PC-3 (cell line): ENCODE data around the gene SF1. TPM values are rescaled to one million over a fixed set of nuclear protein-coding genes. Genes with fewer than 3 reads are reported as not detected.

ENCODE experiments used
- ATAC-seq: fragments of 200-7000 bp; cut with Tn5 transposase; 2 replicates; pipeline ENCODE4 v1.9.1; 2020; ENCODE audit warnings: mild to moderate bottlenecking, moderate library complexity
- BruUV-seq: library from RNA; stranded (reverse); fragments of 400-500 nt; replicated peaks from 2 replicates; lab custom pipeline; 2021; lab: Mats Ljungman, UMichigan
- CTCF ChIA-PET: fragments of 300-600 bp; sonication (Branson Sonifier 250); formaldehyde crosslinking; loops from one replicate; lab custom pipeline; 2022; ENCODE audit warnings: antibody characterized with exemption; lab: Charles Lee
- POLR2A ChIA-PET: fragments of 300-600 bp; sonication (Branson Sonifier 250); formaldehyde crosslinking; loops from one replicate; lab custom pipeline; 2022; ENCODE audit warnings: antibody characterized with exemption; ENCODE audit not compliant: unreplicated experiment; lab: Charles Lee
- DNase-seq: peaks from one replicate; pipeline ENCODE4 v3.0.0-alpha.2; 2015
- H2AFZ ChIP-seq: fragments of 300-600 bp; sonication (generic); 2 replicates; pipeline ENCODE4 v1.6.0; 2016; ENCODE audit warnings: antibody characterized with exemption, low read length
- H3F3A ChIP-seq: fragments of 300-600 bp; sonication (generic); one replicate; pipeline ENCODE4 v1.6.0; 2017; ENCODE audit warnings: antibody characterized with exemption, low read length, control low read depth, mild to moderate bottlenecking; ENCODE audit not compliant: unreplicated experiment
- H3K27ac ChIP-seq: fragments of 300-600 bp; sonication (generic); 2 replicates; pipeline ENCODE4 v1.5.1; 2016; ENCODE audit warnings: mild to moderate bottlenecking, low read length
- H3K27me3 ChIP-seq: fragments of 300-600 bp; sonication (generic); 2 replicates; pipeline ENCODE4 v1.6.1; 2016; ENCODE audit warnings: low read length, mixed read lengths
- H3K36me3 ChIP-seq: fragments of 300-600 bp; sonication (generic); 2 replicates; pipeline ENCODE4 v1.6.1; 2016; ENCODE audit warnings: low read depth, mixed run types, low read length, mixed read lengths
- H3K4me1 ChIP-seq: fragments of 300-600 bp; sonication (generic); 2 replicates; pipeline ENCODE4 v1.5.1; 2016; ENCODE audit warnings: low read length; ENCODE audit not compliant: insufficient read depth
- H3K4me2 ChIP-seq: fragments of 300-600 bp; sonication (generic); 2 replicates; pipeline ENCODE4 v1.6.0; 2016; ENCODE audit warnings: low read length
- H3K4me3 ChIP-seq: fragments of 300-600 bp; sonication (generic); 2 replicates; pipeline ENCODE4 v1.5.1; 2016; ENCODE audit warnings: mild to moderate bottlenecking, low read length, mixed read lengths
- H3K79me2 ChIP-seq: fragments of 300-600 bp; sonication (generic); 2 replicates; pipeline ENCODE4 v1.6.1; 2017; ENCODE audit warnings: low read length, mixed read lengths
- H3K9ac ChIP-seq: fragments of 300-600 bp; sonication (generic); 2 replicates; pipeline ENCODE4 v1.6.0; 2016; ENCODE audit warnings: mild to moderate bottlenecking, low read length
- H3K9me2 ChIP-seq: fragments of 300-600 bp; sonication (generic); replicated peaks from 2 replicates; pipeline ENCODE4 v1.6.1; 2016; ENCODE audit warnings: mixed run types, low read length, mixed read lengths
- H3K9me3 ChIP-seq: fragments of 300-600 bp; sonication (generic); 2 replicates; pipeline ENCODE4 v1.6.1; 2016; ENCODE audit warnings: low read length, mixed read lengths
- H4K20me1 ChIP-seq: fragments of 300-600 bp; sonication (generic); 2 replicates; pipeline ENCODE4 v1.6.1; 2016; ENCODE audit warnings: low read length, mixed read lengths
- EZH2 ChIP-seq: fragments of 300-600 bp; sonication (generic); IDR thresholded peaks from one replicate; pipeline ENCODE4 v1.6.1; 2017; ENCODE audit warnings: antibody characterized with exemption, mild to moderate bottlenecking, low read length; ENCODE audit not compliant: unreplicated experiment
- EZH2phosphoT487 ChIP-seq: fragments of 300-600 bp; sonication (generic); IDR thresholded peaks from 2 replicates; pipeline ENCODE4 v1.6.1; 2018; ENCODE audit warnings: mild to moderate bottlenecking, antibody characterized with exemption, low read length, borderline replicate concordance
- intact Hi-C: fragments of 100-400 bp; cut with micrococcal nuclease; formaldehyde crosslinking; loops from 2 replicates; pipeline ENCODE4 v1.9.0; 2023
- total RNA-seq: library from RNA; depleted of rRNA; stranded (reverse); fragments of >200 nt; gene quantifications from 2 replicates; pipeline ENCODE4 v1.2.3, GENCODE V29; 2014
- TF ChIP-seq, protein P1 (sequence below): fragments of 300-600 bp; sonication (generic); conservative IDR thresholded peaks from 2 replicates; pipeline ENCODE4 v1.5.1; 2017; ENCODE audit warnings: antibody characterized with exemption, low read depth, mild to moderate bottlenecking, low read length

Gene SF1
- total RNA-seq, 1 experiment from 2014 or later, result 217 TPM

- POLR2A ChIA-PET, result no interaction called here
- Histone ChIP-seq H3F3A (peaks cover 20% of the 10 kb centered on the region), H3K36me3 (peaks cover 11% of the 10 kb centered on the region), H3K4me1 (no peaks in the 10 kb centered on the region), H4K20me1 (peaks cover 9% of the 10 kb centered on the region), H3K9ac (no peak overlapping the region), H3K27ac (no peak overlapping the region), H3K4me3 (no peak overlapping the region), H3K79me2 (no peaks in the 10 kb centered on the region), H3K27me3 (no peaks in the 10 kb centered on the region), H3K9me2 (no peaks in the 10 kb centered on the region), H3K9me3 (no peaks in the 10 kb centered on the region), H3K4me2 (no peak overlapping the region), H2AFZ (no peak overlapping the region)
- TF ChIP-seq, protein P1, sequence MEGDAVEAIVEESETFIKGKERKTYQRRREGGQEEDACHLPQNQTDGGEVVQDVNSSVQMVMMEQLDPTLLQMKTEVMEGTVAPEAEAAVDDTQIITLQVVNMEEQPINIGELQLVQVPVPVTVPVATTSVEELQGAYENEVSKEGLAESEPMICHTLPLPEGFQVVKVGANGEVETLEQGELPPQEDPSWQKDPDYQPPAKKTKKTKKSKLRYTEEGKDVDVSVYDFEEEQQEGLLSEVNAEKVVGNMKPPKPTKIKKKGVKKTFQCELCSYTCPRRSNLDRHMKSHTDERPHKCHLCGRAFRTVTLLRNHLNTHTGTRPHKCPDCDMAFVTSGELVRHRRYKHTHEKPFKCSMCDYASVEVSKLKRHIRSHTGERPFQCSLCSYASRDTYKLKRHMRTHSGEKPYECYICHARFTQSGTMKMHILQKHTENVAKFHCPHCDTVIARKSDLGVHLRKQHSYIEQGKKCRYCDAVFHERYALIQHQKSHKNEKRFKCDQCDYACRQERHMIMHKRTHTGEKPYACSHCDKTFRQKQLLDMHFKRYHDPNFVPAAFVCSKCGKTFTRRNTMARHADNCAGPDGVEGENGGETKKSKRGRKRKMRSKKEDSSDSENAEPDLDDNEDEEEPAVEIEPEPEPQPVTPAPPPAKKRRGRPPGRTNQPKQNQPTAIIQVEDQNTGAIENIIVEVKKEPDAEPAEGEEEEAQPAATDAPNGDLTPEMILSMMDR, result no peak
- TF ChIP-seq EZH2, result no peak
- no peak for TF ChIP-seq EZH2phosphoT487
- BruUV-seq, result no TSS peak
- intact Hi-C loops, result no loop called here
- ATAC-seq (no peak), DNase-seq (no peak)
- CTCF ChIA-PET, result no interaction called here
Measured at GRCh38 chr11:64758330-64759079, 19.8 kb downstream of the SF1 start.

DNA sequence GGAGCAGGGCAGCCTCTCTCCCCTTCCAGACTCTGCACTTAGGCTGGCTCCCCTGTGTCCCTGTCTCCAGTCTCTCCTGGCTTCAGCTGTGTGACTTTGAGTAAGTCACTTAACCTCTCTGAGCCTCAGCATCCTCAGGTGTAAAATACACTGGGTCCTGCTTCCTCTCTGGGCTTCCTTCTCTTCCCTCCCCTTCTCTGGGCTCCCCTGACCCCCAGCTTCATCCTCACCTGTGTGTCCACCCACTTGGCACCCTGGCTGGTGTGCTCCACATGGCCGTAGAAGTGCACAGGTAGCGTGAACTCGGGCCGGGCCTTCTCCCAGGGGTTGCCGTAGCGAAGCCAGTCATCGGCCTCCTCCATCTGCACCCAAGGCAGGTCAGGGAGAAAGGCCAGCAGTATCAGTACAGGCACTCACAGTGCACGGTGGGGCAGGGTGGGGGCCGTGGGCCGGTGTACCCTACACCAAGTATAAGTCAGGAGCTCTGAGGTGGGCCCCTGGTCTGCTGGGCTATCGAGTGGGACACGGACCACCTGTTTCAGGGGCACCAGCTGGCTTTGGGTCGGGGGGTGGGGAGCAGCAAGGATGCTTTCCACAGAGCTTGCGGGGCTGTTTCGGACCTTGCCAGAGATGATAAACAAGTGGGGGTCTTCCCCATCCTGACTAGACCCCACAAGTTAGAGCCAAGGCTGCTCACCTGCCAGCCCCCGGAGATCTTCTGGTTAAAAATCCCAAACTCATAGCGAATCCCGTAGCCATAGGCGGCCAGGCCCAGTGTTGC, 20.6 kb downstream of the SF1 start:
- Histone ChIP-seq H3K36me3 (peaks cover 4% of the 10 kb centered on the region), H3K27ac (no peak overlapping the region), H3K9ac (no peak overlapping the region), H3K4me3 (no peak overlapping the region), H3F3A (peaks cover 13% of the 10 kb centered on the region), H3K4me1 (no peaks in the 10 kb centered on the region), H3K79me2 (no peaks in the 10 kb centered on the region), H3K4me2 (no peak overlapping the region), H4K20me1 (0 out of 2 replicates have a peak, but pooled peaks cover under 1% of the 10 kb centered on the region), H3K27me3 (no peaks in the 10 kb centered on the region), H3K9me3 (no peaks in the 10 kb centered on the region), H3K9me2 (no peaks in the 10 kb centered on the region), H2AFZ (no peak overlapping the region)
- ATAC-seq (no peak), DNase-seq (no peak)
- POLR2A ChIA-PET, result no interaction called here
- CTCF ChIA-PET, result no interaction called here
- no TSS peak for BruUV-seq
- no peak for TF ChIP-seq EZH2
- TF ChIP-seq, protein P1, result no peak
- TF ChIP-seq EZH2phosphoT487, result no peak
- intact Hi-C loops, result no loop called here
